Suppressor macrophage (primary cell): ENCODE results near the gene PKP3.

Experiments used
- DNase-seq, 4 experiments: peaks; one replicate each; pipeline ENCODE4 v3.0.0-alpha.2; 2020 to 2022

The PKP3 gene

DNA sequence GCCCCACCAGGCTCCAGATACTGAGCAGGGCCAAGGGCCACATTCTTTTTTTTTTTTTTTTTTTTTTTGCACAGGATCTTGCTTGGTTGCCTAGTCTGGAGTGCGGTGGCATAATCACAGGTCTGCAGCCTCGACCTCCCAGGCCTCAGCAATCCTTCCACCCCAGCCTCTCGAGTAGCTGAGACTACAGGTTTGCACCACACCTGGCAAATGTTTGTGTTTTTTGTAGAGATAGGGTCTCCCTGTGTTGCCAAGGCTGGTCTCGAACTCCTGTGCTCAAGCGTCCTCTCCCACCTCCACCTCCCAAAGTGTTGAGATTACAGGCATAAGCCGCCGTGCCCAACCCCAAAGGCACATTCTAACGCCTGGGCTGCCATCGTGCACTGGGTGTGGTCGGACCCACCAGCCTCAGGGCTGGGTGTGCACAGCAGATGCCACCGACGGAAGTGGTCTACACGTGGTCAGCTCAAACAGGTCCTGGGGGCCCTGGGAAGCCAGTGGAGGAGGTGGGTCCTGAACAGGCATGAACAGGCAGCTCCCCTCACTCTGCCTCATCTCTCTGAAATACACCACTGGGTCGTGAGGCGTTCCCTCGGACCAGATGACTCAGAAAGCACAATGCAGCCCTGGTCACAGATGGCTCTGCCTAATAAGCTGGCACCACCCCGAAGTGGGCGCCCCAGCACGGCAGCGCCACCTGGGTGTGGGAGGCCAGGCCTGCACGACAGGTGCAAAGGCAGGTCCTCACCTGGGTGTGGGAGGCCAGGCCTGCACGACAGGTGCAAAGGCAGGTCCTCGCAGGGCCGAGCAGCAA lies 29.9 kb upstream of the PKP3 start:
- DNase-seq = no peak

DNA sequence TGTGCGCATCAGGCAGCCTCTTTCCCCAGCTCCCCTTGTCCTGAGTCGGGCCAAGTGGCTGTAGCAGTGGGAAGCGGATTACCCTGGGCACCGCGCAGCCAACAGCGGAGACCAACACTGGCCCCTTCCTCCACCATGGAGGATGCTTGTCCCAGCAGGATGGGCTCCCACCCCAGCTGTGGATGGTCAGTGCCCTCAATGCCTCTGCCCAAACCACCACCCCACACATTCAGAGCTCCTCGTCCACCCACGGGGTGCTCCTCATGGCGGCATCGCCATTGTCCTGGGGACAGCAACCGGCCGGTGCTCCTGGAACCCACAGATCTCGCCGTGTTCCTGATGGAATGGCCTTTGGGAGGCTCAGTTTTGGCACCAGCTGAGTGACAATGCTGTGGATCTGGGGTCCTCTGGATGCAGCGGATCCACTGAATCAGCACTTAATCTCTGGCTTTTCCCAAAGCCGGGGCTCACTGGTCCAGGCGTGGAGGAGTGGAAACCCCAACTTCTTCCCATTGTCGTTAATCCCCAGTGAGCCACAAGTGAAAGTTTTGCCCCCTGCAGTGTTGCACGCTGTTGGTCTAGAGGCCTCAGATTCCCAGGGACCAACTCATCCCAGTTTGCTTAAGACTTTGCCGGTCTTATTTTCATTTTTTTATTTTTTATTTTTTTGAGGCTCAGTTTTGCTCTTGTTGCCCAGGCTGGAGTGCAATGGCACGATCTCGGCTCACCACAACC lies 28.9 kb upstream of the PKP3 start:
- no peak for DNase-seq

- DNase-seq = no peak
Measured at GRCh38 chr11:365831-366230, 28.2 kb upstream of the PKP3 start.

- no peak for DNase-seq
Measured at GRCh38 chr11:367956-368413, 26.0 kb upstream of the PKP3 start.

DNA sequence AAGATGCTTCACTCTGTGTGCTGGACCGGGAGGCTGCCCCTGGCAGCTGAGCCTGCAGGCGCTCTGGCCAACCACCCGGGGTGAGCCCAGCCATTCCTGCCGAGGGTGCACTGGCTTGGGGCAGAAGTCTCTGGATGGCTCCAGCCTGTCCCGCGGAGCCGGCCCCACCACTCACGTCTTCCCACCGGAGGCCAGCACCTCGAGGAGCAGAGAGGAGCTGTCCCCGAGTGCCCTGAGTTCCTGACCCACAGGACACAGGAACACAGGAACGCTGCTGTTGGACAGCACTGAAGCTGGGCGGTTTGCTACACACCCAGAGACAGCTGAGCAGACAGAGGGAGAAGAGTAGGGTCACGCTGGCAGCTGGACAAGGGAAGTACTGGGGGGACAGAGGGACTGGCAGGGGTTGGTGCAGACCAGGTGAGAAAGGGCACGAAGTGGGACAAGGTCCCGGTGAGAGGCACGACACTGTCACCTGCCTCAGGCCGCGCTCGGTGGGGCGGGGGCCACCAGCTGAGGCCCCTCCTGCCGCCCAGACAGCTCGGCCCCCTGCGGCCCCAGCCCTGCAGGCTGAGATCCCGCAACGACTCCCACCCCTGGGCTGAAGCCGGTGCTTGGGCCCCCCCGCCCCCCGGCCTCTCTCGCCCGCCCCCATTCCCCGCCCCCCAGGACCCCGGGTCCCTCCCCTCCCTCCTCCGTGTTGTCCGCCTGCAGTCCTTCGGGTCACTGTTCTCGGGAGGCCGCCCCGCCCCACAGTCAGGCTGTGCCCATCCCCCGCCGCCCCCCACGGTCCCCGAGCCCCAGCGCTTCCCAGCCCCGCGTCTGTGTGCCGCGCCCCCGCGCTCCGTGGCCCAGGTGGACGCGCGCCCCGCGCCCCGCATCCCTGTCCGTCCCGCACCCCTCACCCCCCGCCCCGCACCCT lies 25.3 kb upstream of the PKP3 start:
- DNase-seq = no peak

GRCh38 chr11:369336-370018 lies 24.5 kb upstream of the PKP3 start, which contains the start of gene B4GALNT4:
Gene B4GALNT4, plus strand, starts transcription at chr11:369499. Its CDS starts 305 bp downstream, at chr11:369804.
- no peak for DNase-seq

GRCh38 chr11:370070-370941 lies 23.7 kb upstream of the PKP3 start:
- no peak for DNase-seq

DNA sequence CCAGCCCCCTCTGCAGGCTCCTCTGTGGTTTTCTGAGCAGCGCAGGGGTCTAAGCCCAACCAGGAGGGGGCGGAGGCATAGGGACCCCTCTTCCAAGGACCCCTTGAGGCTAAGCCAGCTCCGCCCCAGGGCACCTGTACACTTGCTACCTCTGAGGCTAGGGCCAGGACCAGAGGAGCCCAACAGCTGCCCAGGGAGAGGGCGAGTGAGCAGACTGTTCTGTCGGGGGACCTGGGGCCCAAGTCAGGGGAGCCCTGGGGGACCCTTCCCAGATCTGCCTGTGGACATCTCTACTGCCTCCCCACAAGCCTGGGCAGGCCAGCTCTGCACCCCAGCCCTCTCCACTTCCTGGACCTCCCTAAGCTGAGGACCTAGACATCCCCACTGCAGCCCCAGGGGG lies 23.0 kb upstream of the PKP3 start:
- DNase-seq = no peak

DNA sequence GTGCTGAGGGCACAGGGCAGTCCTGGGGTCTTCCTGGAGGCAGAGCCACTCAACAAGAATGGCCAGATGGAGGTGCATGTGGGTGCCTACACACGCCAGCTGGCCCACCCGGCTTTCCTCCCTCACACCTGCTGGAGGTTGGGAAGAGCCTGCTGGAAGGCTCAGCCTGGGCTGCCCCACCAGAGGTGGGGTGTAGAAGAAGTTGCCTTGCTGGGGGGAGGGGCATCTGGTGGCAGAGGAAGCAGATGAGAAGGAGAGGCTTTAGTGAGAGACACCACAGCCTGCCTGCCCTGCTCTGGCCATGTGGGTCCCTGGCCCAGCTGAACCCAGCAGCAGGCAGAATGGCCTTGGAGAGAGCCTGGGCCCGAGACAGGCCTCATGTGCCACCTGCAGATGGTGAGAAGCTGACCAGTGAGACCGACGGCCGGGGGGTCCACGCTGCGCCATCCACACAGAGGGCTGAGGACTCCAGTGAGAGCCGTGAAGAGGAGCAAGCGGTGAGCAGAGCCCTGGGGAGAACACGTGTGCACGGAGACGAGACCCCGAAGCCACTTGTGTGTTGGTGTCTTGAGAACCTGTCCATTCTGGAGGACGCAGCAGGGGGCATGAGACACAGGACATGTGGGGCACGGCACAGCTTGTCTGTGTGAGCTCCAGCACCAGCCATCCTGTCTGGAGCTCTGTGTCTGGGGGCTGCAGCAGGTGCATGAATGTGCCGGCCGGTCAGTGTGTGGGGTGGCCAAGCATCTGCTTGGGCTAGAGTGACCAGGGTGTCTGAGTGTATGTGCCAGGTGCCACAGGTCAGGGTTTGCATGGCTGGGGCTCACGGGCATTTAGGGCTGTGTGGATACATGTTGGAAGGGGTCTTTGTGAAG lies 22.1 kb upstream of the PKP3 start:
- no peak for DNase-seq

DNA sequence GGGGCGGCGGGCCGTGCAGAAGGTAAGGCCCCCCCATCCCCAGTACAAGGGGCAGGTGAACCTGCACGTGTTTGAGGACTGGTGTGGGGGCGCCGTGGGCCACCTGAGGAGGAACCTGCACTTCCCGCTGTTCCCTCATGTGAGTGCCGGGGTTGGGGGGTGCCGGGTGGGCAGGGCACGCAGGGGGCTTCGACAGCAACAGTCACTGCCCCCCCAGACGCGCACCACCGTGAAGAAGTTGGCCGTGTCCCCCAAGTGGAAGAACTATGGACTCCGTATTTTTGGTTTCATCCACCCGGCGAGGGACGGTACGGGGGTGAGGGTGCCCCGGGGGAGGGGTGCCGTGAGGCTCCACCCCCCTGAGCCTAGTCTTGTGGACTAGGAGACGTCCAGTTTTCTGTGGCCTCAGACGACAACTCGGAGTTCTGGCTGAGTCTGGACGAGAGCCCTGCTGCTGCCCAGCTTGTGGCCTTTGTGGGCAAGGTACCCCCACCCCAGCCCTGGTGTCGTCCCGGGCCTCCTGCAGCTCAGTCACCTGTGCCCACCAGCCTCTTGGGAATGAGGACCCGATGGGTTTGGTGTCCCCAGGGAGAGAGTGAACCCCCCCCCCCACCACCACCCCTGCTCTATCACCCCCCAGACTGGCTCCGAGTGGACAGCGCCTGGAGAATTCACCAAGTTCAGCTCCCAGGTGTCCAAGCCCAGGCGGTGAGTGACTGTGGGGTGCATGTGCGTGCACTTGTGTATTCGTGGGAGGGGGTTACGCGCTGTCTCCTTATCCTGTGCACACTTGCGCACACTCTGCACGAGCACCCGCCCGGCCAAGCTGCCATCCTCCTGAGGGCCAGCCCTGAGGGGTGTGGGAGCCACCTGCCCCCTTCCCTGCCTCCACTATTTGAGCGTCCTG lies 20.9 kb upstream of the PKP3 start:
- DNase-seq = no peak

GRCh38 chr11:373716-374551 lies 20.1 kb upstream of the PKP3 start:
- no peak for DNase-seq

- no peak for DNase-seq
Measured at GRCh38 chr11:375065-376025, 18.7 kb upstream of the PKP3 start.

DNA sequence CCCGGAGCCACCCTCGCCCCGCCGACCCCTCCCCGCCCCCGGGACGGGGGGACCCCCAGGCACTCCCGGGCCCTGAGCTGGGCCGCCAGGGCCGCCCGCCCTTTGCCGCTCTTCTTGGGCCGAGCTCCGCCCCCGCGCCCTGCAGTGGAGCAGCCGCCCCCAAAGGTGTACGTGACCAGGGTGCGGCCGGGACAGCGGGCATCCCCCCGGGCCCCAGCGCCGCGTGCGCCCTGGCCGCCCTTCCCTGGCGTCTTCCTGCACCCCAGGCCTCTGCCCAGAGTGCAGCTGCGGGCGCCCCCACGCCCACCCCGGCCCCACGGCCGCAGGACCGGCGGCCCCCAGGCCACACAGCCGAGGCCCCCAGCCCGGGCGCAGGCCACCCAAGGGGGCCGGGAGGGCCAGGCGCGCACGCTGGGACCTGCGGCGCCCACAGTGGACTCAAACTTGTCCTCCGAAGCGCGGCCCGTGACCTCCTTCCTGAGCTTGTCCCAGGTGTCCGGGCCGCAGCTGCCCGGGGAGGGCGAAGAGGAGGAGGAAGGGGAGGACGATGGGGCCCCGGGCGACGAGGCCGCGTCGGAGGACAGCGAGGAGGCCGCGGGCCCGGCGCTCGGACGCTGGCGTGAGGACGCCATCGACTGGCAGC lies 17.4 kb upstream of the PKP3 start:
- DNase-seq = no peak

GRCh38 chr11:377174-377865 lies 16.7 kb upstream of the PKP3 start:
- DNase-seq = no peak

- DNase-seq = no peak
Measured at GRCh38 chr11:377883-378500, 16.0 kb upstream of the PKP3 start.
